M059J (cell line): ENCODE data around the gene ENTPD2. TPM values are rescaled to one million over a fixed set of nuclear protein-coding genes. Genes with fewer than 3 reads are reported as not detected.

ENCODE experiments used
- DNase-seq: peaks from one replicate; pipeline ENCODE4 v3.0.0-alpha.2; 2012; ENCODE audit warnings: low read depth
- total RNA-seq: library from RNA; depleted of rRNA; stranded (reverse); fragments of >200 nt; shearing (Covaris generic); gene quantifications from 2 replicates; pipeline ENCODE4 v1.2.3, GENCODE V29; 2014; rRNA removed

The ENTPD2 gene
- not detected in 2 replicates for total RNA-seq

GRCh38 chr9:137053944-137054931, at the start of gene ENTPD2:
Gene ENTPD2 (minus strand): TSS chr9:137054061. CDS start chr9:137053997, 64 bp downstream.
- DNase-seq, result no peak

GRCh38 chr9:137103206-137103999, 49.5 kb upstream of the ENTPD2 start:
- DNase-seq, result no peak

- no peak for DNase-seq
Observed at GRCh38 chr9:137099231-137099630, 45.4 kb upstream of the ENTPD2 start.

GRCh38 chr9:137097761-137098462, 44.1 kb upstream of the ENTPD2 start:
- no peak for DNase-seq

- DNase-seq, result no peak
Observed at GRCh38 chr9:137096785-137097546, 43.1 kb upstream of the ENTPD2 start.

- no peak for DNase-seq
Observed at GRCh38 chr9:137095664-137096517, 42.0 kb upstream of the ENTPD2 start.

- no peak for DNase-seq
Observed at GRCh38 chr9:137089232-137089947, 35.5 kb upstream of the ENTPD2 start.

- DNase-seq, result no peak
Observed at GRCh38 chr9:137088121-137088520, 34.3 kb upstream of the ENTPD2 start.

- DNase-seq, result no peak
Observed at GRCh38 chr9:137087409-137087925, 33.6 kb upstream of the ENTPD2 start.

GRCh38 chr9:137086531-137087408, 32.9 kb upstream of the ENTPD2 start, which contains the start of gene MAN1B1:
Gene MAN1B1 (plus strand): TSS chr9:137086985. CDS start chr9:137087000, 15 bp downstream.
- peak; percentile 99 for DNase-seq

- DNase-seq, result peak; percentile 76
Observed at GRCh38 chr9:137085920-137086530, 32.2 kb upstream of the ENTPD2 start.

GRCh38 chr9:137084526-137084925, 30.7 kb upstream of the ENTPD2 start:
- DNase-seq, result no peak

- peak; percentile 98 for DNase-seq
Observed at GRCh38 chr9:137083394-137084004, 29.6 kb upstream of the ENTPD2 start.

GRCh38 chr9:137082925-137083290, 29.0 kb upstream of the ENTPD2 start:
- DNase-seq, result no peak

- DNase-seq, result no peak
Observed at GRCh38 chr9:137082222-137082924, 28.5 kb upstream of the ENTPD2 start.

GRCh38 chr9:137080260-137081122, 26.6 kb upstream of the ENTPD2 start:
- DNase-seq, result no peak
